K562 (cell line): Measurements from ENCODE around the gene TTC32. TPM values are rescaled to one million over a fixed set of nuclear protein-coding genes. Genes with fewer than 3 reads are reported as not detected.

Experiments
- CREB1 ChIP-seq, 2 experiments: sonication (generic) in 1 of 2; formaldehyde crosslinking in 1 of 2; IDR thresholded peaks; 2 replicates each; pipeline versions ENCODE4 v1.6.1 to v1.8.0; 2012 to 2022; ENCODE audit warnings: inconsistent platforms in 1 of 2, mild to moderate bottlenecking in 1 of 2, missing genetic modification reagents in 1 of 2, moderate library complexity in 1 of 2
- GATAD2A ChIP-seq: fragments of 450-650 bp; IDR thresholded peaks from 2 replicates; pipeline ENCODE4 v1.6.1; 2017
- GTF2F1 ChIP-seq: IDR thresholded peaks from 2 replicates; pipeline ENCODE4 v1.6.1; 2011; ENCODE audit warnings: low read depth, low read length, improper control_type of control experiment
- PHF20 ChIP-seq: fragments of 450-650 bp; IDR thresholded peaks from 2 replicates; pipeline ENCODE4 v1.6.1; 2018; ENCODE audit not compliant: partially characterized antibody
- PTTG1 ChIP-seq: fragments of 450-650 bp; IDR thresholded peaks from 2 replicates; pipeline ENCODE4 v1.6.1; 2016; ENCODE audit warnings: low read depth, mild to moderate bottlenecking, missing genetic modification characterization, missing compliant biosample characterization
- RBM17 ChIP-seq: fragments of 200-400 bp; formaldehyde crosslinking; IDR thresholded peaks from 2 replicates; pipeline ENCODE4 v1.6.1; 2017; ENCODE audit warnings: low read depth, mild to moderate bottlenecking, low read length, borderline replicate concordance
- SAFB ChIP-seq: fragments of 200-400 bp; formaldehyde crosslinking; IDR thresholded peaks from 2 replicates; pipeline ENCODE4 v1.6.1; 2017; ENCODE audit warnings: low read depth, low read length, borderline replicate concordance
- SIN3A ChIP-seq, 2 experiments: fragments of 150-350 bp in 1 of 2; IDR thresholded peaks; 2 replicates each; pipeline ENCODE4 v1.6.1; 2011 to 2016; ENCODE audit warnings: borderline replicate concordance in 2 of 2, low read depth in 2 of 2, low read length in 2 of 2, mild to moderate bottlenecking in 2 of 2, moderate library complexity in 2 of 2; ENCODE audit not compliant: control insufficient read depth in 1 of 2
- polyA plus RNA-seq, 8 experiments: library from polyadenylated mRNA; depleted of rRNA in 4 of 8; stranded (reverse) in 5 of 8; unstranded in 3 of 8; fragments of >200 nt; fragmentation: Nextera tagmentation in 2 of 8; fragmentation: Illumina TruSeq in 1 of 8; extraction: Ambion mirVana in 2 of 8; extraction: Trizol in 1 of 8; gene quantifications; 2 replicates each; pipeline versions ENCODE4 v1.2.1 to v1.2.3, GENCODE V29; 2011 to 2014; ENCODE audit warnings: inconsistent platforms in 1 of 8, missing spikeins in 1 of 8
- total RNA-seq, 7 experiments: library from RNA; depleted of rRNA in 6 of 7; stranded (reverse); fragments of >200 nt in 6 of 7; fragmentation: Illumina TruSeq in 2 of 7; extraction: Trizol in 2 of 7; gene quantifications; 2 replicates each; pipeline versions ENCODE4 v1.2.1 to v1.2.3, GENCODE V29; 2011 to 2021; ENCODE audit warnings: low replicate concordance in 1 of 7
- TF ChIP-seq, protein P1 (sequence below): fragments of 250-450 bp; sonication (Bioruptor Pico); IDR thresholded peaks from 2 replicates; pipeline ENCODE4 v1.4.0; 2020
- TF ChIP-seq, protein P2 (sequence below): fragments of 450-650 bp; IDR thresholded peaks from 2 replicates; pipeline ENCODE4 v1.7.1; 2018; ENCODE audit warnings: mild to moderate bottlenecking, low read depth; ENCODE audit not compliant: partially characterized antibody
- TF ChIP-seq, protein P3 (sequence below), 2 experiments: fragments of 450-650 bp in 1 of 2; sonication (generic) in 1 of 2; formaldehyde crosslinking in 1 of 2; IDR thresholded peaks in 1 of 2; conservative IDR thresholded peaks in 1 of 2; 2 replicates each; pipeline versions ENCODE4 v1.6.1 to v1.8.1; 2016 to 2023; ENCODE audit warnings: mild to moderate bottlenecking in 2 of 2, moderate library complexity in 2 of 2, inconsistent platforms in 1 of 2, missing genetic modification reagents in 1 of 2
- TF ChIP-seq, protein P4 (sequence below), 2 experiments: IDR thresholded peaks in 1 of 2; conservative IDR thresholded peaks in 1 of 2; 2 replicates each; pipeline ENCODE4 v1.6.1; 2016; ENCODE audit warnings: low read depth in 2 of 2, mild to moderate bottlenecking in 1 of 2, missing compliant biosample characterization in 1 of 2, missing genetic modification characterization in 1 of 2, moderate library complexity in 1 of 2

The TTC32 gene
- total and polyA plus RNA-seq, 9 of the 15 experiments (the other 6 are each of a cell fraction or from before 2014, with no cell fraction given) = 27.6 to 71.4 (median 52.6) TPM

DNA sequence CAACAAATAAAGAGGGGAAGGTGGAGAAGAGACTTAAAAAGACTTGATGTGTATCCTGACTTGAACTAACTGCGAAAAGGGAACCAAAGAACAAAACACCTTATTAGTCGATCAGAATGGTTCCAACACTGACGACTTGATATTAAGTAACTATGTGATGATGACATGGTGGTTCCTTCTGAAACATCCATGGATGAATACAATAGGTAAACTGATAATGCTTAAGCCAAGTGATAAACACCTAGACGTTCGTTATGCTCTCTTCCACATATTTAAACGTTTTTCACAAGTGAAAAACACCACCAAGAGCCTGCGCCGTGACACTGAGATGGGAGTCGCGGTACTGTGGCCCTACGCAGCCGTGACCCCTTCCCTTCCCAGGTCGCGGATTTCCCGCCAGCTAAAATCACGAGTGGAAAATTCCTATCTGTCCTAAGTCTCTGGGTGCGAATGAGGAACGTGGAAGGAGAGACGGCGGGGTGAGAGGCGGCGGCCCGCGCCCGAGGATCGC lies 797 bp downstream of the TTC32 start (continued):
- TF ChIP-seq, protein P1, sequence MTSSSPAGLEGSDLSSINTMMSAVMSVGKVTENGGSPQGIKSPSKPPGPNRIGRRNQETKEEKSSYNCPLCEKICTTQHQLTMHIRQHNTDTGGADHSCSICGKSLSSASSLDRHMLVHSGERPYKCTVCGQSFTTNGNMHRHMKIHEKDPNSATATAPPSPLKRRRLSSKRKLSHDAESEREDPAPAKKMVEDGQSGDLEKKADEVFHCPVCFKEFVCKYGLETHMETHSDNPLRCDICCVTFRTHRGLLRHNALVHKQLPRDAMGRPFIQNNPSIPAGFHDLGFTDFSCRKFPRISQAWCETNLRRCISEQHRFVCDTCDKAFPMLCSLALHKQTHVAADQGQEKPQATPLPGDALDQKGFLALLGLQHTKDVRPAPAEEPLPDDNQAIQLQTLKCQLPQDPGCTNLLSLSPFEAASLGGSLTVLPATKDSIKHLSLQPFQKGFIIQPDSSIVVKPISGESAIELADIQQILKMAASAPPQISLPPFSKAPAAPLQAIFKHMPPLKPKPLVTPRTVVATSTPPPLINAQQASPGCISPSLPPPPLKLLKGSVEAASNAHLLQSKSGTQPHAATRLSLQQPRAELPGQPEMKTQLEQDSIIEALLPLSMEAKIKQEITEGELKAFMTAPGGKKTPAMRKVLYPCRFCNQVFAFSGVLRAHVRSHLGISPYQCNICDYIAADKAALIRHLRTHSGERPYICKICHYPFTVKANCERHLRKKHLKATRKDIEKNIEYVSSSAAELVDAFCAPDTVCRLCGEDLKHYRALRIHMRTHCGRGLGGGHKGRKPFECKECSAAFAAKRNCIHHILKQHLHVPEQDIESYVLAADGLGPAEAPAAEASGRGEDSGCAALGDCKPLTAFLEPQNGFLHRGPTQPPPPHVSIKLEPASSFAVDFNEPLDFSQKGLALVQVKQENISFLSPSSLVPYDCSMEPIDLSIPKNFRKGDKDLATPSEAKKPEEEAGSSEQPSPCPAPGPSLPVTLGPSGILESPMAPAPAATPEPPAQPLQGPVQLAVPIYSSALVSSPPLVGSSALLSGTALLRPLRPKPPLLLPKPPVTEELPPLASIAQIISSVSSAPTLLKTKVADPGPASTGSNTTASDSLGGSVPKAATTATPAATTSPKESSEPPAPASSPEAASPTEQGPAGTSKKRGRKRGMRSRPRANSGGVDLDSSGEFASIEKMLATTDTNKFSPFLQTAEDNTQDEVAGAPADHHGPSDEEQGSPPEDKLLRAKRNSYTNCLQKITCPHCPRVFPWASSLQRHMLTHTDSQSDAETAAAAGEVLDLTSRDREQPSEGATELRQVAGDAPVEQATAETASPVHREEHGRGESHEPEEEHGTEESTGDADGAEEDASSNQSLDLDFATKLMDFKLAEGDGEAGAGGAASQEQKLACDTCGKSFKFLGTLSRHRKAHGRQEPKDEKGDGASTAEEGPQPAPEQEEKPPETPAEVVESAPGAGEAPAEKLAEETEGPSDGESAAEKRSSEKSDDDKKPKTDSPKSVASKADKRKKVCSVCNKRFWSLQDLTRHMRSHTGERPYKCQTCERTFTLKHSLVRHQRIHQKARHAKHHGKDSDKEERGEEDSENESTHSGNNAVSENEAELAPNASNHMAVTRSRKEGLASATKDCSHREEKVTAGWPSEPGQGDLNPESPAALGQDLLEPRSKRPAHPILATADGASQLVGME (CRISPR knock-in tag) = 0 out of 2 replicates have a peak, but pooled peaks have one; percentile 12
- no peak for TF ChIP-seq GTF2F1
- peak; percentile 10; the same call in 1 of the 2 replicates for TF ChIP-seq CREB1 (IDR thresholded peaks at IDR 0.05)
- no peak; the same call in 1 of the 2 replicates for TF ChIP-seq CREB1 (CRISPR knock-in tag; IDR thresholded peaks at IDR 0.05)
- 0 out of 4 replicates have a peak, but pooled peaks of 1 of the 2 experiments have one; percentile 7 for TF ChIP-seq SIN3A (IDR thresholded peaks at IDR 0.05; ENCODE audit: borderline replicate concordance in 2 of 2, control insufficient read depth in 1 of 2, low read depth in 2 of 2, low read length in 2 of 2)
- no peak for TF ChIP-seq RBM17
- no peak for TF ChIP-seq PTTG1 (tag)
- TF ChIP-seq, protein P2, sequence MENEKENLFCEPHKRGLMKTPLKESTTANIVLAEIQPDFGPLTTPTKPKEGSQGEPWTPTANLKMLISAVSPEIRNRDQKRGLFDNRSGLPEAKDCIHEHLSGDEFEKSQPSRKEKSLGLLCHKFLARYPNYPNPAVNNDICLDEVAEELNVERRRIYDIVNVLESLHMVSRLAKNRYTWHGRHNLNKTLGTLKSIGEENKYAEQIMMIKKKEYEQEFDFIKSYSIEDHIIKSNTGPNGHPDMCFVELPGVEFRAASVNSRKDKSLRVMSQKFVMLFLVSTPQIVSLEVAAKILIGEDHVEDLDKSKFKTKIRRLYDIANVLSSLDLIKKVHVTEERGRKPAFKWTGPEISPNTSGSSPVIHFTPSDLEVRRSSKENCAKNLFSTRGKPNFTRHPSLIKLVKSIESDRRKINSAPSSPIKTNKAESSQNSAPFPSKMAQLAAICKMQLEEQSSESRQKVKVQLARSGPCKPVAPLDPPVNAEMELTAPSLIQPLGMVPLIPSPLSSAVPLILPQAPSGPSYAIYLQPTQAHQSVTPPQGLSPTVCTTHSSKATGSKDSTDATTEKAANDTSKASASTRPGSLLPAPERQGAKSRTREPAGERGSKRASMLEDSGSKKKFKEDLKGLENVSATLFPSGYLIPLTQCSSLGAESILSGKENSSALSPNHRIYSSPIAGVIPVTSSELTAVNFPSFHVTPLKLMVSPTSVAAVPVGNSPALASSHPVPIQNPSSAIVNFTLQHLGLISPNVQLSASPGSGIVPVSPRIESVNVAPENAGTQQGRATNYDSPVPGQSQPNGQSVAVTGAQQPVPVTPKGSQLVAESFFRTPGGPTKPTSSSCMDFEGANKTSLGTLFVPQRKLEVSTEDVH = peak; percentile 23
- TF ChIP-seq SAFB = peak; percentile 82
- TF ChIP-seq, protein P3, sequence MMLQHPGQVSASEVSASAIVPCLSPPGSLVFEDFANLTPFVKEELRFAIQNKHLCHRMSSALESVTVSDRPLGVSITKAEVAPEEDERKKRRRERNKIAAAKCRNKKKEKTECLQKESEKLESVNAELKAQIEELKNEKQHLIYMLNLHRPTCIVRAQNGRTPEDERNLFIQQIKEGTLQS (IDR thresholded peaks at IDR 0.05) = 0 out of 2 replicates have a peak, but pooled peaks have one; percentile 33
- TF ChIP-seq, protein P3 (CRISPR knock-in tag; conservative IDR thresholded peaks at IDR 0.05) = no peak
- TF ChIP-seq PHF20 = peak; percentile 36
- TF ChIP-seq GATAD2A = 0 out of 2 replicates have a peak, but pooled peaks have one; percentile 66
- TF ChIP-seq, protein P4, sequence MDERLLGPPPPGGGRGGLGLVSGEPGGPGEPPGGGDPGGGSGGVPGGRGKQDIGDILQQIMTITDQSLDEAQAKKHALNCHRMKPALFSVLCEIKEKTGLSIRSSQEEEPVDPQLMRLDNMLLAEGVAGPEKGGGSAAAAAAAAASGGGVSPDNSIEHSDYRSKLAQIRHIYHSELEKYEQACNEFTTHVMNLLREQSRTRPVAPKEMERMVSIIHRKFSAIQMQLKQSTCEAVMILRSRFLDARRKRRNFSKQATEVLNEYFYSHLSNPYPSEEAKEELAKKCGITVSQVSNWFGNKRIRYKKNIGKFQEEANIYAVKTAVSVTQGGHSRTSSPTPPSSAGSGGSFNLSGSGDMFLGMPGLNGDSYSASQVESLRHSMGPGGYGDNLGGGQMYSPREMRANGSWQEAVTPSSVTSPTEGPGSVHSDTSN (CRISPR knock-in tag; IDR thresholded peaks at IDR 0.05; ENCODE audit: low read depth) = no peak
- TF ChIP-seq, protein P4 (tag; conservative IDR thresholded peaks at IDR 0.05; ENCODE audit: low read depth) = no peak
